ENCODE measurements around the gene ZNF331.

The ZNF331 gene

DNA sequence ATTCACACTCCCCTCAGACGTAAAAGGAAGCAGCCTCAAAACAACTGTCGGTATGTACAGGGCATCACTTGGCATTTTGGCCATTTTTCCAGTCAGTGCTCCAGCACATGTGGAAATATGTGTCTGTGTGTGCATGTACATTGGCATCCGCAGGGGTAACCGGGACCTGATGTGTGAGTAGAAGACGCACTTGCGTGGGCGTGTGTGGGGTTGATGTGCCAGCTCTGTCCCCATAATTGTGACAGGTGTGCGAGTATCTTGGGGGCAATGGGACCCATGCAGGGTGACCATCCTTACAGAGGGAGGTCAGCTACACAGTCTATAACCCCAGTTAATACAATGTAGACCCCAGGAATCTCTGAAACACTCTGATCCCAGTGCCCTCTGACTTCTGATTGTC, 7.3 kb upstream of the ZNF331 start:
- no peak for DNase-seq (ENCODE audit: low read depth in 1 of 2, low spot score in 1 of 2)
- Histone ChIP-seq H3K27me3 (ENCODE audit: insufficient read depth, poor library complexity, severe bottlenecking) (no peaks in the 10 kb centered on the region), H3K27ac (replicated peaks) (no peak overlapping the region), H3K4me3 (replicated peaks; ENCODE audit: insufficient read depth, low read length) (no peak overlapping the region)
- TF ChIP-seq GABPA (IDR thresholded peaks at IDR 0.05; ENCODE audit: low read depth): no peak
- TF ChIP-seq, protein P1, sequence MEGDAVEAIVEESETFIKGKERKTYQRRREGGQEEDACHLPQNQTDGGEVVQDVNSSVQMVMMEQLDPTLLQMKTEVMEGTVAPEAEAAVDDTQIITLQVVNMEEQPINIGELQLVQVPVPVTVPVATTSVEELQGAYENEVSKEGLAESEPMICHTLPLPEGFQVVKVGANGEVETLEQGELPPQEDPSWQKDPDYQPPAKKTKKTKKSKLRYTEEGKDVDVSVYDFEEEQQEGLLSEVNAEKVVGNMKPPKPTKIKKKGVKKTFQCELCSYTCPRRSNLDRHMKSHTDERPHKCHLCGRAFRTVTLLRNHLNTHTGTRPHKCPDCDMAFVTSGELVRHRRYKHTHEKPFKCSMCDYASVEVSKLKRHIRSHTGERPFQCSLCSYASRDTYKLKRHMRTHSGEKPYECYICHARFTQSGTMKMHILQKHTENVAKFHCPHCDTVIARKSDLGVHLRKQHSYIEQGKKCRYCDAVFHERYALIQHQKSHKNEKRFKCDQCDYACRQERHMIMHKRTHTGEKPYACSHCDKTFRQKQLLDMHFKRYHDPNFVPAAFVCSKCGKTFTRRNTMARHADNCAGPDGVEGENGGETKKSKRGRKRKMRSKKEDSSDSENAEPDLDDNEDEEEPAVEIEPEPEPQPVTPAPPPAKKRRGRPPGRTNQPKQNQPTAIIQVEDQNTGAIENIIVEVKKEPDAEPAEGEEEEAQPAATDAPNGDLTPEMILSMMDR (IDR thresholded peaks at IDR 0.05; ENCODE audit: insufficient read depth, low read length): no peak
- no peak for TF ChIP-seq POLR2AphosphoS5 (IDR thresholded peaks at IDR 0.05; ENCODE audit: low read depth)
- no peak for TF ChIP-seq REST (IDR thresholded peaks at IDR 0.05; ENCODE audit: insufficient replicate concordance, low read depth)
- TF ChIP-seq SPI1 (IDR thresholded peaks at IDR 0.05; ENCODE audit: borderline replicate concordance, low read depth): no peak

DNA sequence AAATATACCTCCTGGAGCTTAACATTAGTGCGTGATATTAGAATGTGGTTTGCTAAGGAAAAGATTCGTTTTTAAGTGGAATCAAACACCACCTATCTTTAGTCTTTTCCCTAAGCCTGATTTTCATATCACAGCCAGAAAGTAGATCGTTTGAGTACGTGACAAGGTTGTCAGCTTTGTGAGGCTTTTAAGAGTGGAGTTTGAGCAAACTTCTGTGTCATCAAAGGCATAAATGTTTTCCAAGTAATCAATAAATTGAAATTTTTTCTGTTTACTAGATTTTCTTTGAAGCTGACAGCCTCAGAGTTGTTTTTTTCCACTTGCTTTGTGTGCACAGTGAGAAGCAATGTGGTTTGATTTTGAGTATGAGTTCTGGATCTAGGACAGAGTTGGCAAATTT, 6.5 kb upstream of the ZNF331 start:
- Histone ChIP-seq H3K27me3 (ENCODE audit: insufficient read depth, poor library complexity, severe bottlenecking) (no peaks in the 10 kb centered on the region), H3K27ac (replicated peaks) (no peak overlapping the region), H3K4me3 (replicated peaks; ENCODE audit: insufficient read depth, low read length) (no peak overlapping the region)
- DNase-seq (ENCODE audit: low read depth in 1 of 2, low spot score in 1 of 2): no peak
- TF ChIP-seq, protein P1 (IDR thresholded peaks at IDR 0.05; ENCODE audit: insufficient read depth, low read length): no peak
- TF ChIP-seq POLR2AphosphoS5 (IDR thresholded peaks at IDR 0.05; ENCODE audit: low read depth) (no peak), SPI1 (IDR thresholded peaks at IDR 0.05; ENCODE audit: borderline replicate concordance, low read depth) (no peak), GABPA (IDR thresholded peaks at IDR 0.05; ENCODE audit: low read depth) (no peak), REST (IDR thresholded peaks at IDR 0.05; ENCODE audit: insufficient replicate concordance, low read depth) (no peak)

GRCh38 chr19:53532362-53532761, 5.6 kb upstream of the ZNF331 start:
- no peak for DNase-seq (ENCODE audit: low read depth in 1 of 2, low spot score in 1 of 2)
- no peak overlapping the region for H3K27ac ChIP-seq (replicated peaks)
- no peaks in the 10 kb centered on the region for H3K27me3 ChIP-seq (ENCODE audit: insufficient read depth, poor library complexity, severe bottlenecking)
- TF ChIP-seq GABPA (IDR thresholded peaks at IDR 0.05; ENCODE audit: low read depth) (no peak), POLR2AphosphoS5 (IDR thresholded peaks at IDR 0.05; ENCODE audit: low read depth) (no peak), SPI1 (IDR thresholded peaks at IDR 0.05; ENCODE audit: borderline replicate concordance, low read depth) (no peak), REST (IDR thresholded peaks at IDR 0.05; ENCODE audit: insufficient replicate concordance, low read depth) (no peak)
- TF ChIP-seq, protein P1 (IDR thresholded peaks at IDR 0.05; ENCODE audit: insufficient read depth, low read length): no peak
- H3K4me3 ChIP-seq (replicated peaks; ENCODE audit: insufficient read depth, low read length): no peak overlapping the region

Data from HL-60 (cell line).